HG03354 (cell line): ENCODE measurements around the gene MCTP2.
A peak's percentile ranks its signal among the peaks of the same experiment; 100 is the strongest.
"Not testable (repeated sequence)": the region's sequence is repeated elsewhere in the genome, so short reads cannot be mapped to it uniquely, and the experiment has no call there.

ENCODE experiments used
- ATAC-seq: cut with Tn5 transposase; IDR thresholded peaks from one replicate; pipeline ENCODE4 v1.9.1; 2021; ENCODE audit warnings: mild to moderate bottlenecking; ENCODE audit not compliant: unreplicated experiment, poor library complexity, severe bottlenecking

The MCTP2 gene

DNA sequence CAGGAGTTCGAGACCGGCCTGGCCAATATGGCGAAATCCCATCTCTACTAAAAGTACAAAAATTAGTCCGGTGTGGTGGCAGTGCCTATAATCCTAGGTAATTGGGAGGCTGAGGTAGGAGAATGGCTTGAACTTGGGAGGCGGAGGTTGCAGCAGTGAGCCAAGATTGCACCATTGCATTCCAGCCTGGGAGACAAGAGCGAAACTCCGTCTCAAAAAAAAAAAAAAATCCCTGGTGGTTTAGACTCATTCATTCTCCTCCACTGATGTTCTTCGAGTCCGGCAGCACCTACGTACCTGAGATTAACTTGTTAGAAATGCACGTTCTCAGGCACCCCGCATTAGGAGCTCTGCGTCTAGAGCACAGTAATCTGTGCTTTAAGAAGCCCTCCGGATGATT, 3.7 kb downstream of the MCTP2 start:
- ATAC-seq, result no peak

DNA sequence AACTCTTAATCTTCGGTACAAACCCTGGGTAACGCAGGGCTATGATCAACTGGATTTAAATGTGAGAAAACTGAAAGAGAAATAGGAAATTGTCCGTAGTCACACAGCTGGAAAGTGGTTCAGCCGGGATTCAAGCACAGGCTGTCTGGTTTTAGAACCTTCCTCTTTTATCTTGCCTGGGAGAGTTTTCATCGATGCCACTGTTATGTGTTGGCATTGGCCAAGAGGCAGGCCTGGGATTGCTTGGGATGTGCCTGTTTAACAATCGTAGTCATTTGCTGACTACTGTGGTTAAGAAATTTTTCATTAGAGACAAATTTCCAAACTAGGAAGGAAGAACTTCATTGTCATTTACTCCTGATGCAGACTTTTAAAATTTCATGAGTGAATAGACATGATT, 4.3 kb downstream of the MCTP2 start:
- ATAC-seq, result no peak

- no peak for ATAC-seq
Observed at GRCh38 chr15:94236608-94237007, 5.2 kb downstream of the MCTP2 start.

GRCh38 chr15:94237903-94238302, 6.5 kb downstream of the MCTP2 start:
- no peak for ATAC-seq

- peak; percentile 81 for ATAC-seq
Observed at GRCh38 chr15:94238539-94239118, 7.3 kb downstream of the MCTP2 start.

DNA sequence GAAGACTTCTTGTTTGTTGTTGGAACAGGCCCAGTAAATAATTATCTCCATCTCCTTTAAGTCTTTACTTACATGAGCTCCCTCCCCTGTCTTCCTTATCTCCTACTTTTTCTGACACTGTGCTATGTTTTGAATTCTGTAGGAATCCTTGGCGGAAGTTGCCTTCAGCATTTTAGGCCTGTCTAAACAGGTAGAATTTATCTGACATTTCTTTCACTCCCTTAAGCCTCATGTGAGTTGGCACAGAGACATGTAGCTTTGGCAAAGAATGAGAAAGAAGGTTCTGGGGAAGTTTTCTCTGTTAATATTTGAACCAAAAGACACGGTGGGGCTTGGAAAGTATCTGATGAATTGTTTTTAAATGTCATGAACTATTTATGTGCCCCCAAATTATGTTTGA, 8.1 kb downstream of the MCTP2 start:
- ATAC-seq, result no peak

DNA sequence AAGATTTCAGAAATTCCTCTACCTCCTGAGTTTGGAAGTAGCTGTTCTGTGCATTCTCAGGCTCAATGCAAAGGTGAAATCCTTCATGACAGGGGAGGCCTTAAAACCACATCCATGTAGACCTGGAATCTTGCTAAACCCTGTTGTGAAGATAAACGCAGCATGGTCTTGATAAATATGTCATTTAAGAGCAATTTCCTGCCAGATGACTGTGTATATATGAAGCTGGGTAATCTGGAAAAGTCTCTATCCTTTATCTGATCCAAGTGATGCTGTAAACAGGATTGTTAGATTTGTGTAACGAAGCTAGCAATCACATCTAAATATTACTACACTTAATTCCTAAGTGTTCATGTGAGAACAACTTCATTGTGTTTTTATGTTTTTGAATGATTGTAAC, 9.1 kb downstream of the MCTP2 start:
- ATAC-seq, result no peak

DNA sequence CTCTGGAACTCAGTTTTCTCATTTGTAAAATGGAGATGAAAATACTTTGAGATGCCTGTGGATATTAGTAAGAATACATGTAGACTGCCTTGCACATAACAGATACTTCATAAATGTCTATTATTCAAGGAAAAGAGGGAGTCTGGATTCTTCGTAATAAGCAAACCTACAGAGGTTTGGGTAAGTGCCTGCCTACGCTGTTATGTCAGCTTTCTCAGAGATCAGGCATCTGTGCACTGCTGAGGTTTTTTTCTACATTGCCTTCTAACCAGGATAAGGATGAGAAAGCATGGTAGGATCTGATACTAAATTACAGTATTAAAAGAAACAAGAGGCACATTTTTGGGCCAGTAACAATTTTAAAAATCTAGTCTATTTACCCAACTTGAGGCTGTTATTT, 10.9 kb downstream of the MCTP2 start:
- ATAC-seq, result no peak

GRCh38 chr15:94243003-94243402, 11.6 kb downstream of the MCTP2 start:
- not testable (repeated sequence) for ATAC-seq

DNA sequence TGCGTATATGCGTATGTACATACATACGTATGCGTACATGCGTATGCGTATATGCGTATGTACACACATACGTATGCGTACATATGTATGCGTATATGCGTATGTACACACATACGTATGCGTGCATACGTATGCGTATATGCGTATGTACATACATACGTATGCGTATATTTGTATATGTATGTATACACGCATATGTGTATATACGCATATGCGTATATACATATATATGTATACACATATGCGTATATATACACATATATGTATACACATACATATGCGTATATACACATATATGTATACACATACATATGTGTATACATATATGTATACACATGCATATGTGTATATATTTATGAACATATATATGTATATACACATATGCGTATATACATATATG, 12.1 kb downstream of the MCTP2 start:
- ATAC-seq, result no peak

GRCh38 chr15:94246016-94246415, 14.7 kb downstream of the MCTP2 start:
- ATAC-seq, result peak; percentile 54

DNA sequence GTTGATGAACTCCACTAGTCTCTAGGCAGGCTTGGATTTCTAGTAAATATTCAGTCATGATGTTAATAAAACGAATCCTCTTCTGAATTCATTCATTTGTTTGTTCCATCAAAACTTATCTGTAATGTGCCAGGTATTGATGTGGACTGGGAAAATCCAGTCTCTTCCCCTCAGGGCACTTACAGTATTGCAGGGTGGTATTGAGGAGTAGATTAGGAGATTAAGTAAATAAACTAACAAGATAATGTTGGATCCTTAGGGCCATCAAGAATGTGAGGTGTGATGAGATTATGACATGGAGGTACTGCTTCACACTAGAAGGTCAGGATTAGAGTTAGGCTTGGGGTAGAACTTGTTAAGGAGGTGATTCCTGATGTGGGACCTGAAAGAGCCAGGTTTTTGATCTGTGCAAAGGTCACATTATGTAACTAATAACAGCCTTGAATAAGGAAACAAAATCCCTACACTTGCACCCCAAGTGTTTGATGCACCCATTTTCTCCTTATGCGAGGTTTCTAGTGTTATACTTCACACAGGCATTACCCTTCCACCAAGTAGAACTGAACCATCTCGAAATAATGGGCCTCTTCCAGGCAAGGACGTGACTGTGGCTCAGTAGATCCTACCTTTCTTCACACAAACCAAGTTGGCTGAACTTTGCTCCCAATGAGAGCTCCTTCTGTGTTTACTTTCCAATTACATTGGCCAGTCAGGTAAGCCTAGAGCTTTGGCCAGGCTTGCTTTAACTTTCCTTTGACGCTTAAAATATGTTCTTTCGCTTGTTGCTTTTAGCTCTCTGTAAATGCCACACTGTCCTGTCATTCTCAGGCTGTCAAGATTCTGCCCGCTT, 16.7 kb downstream of the MCTP2 start:
- ATAC-seq, result no peak

DNA sequence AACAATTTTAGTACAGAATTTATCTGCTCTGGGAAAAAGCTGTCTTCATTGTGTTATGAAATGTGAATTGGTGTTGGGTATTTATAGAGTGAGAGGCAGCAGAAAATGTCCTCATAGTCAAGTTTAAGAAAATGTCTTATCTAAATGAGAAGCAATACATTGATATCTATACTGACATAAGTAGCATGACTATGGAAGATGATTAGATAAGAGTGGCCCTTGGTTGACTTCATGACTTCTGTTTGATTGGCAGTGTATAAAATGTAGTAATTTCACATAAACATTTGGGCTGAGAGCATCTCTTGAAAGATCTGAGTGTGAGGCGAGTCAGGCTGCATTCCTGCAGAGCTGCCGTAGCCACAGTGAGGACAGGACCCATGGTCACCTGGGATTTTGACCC, 19.4 kb downstream of the MCTP2 start:
- no peak for ATAC-seq

GRCh38 chr15:94252223-94252766, 20.9 kb downstream of the MCTP2 start:
- ATAC-seq, result no peak

DNA sequence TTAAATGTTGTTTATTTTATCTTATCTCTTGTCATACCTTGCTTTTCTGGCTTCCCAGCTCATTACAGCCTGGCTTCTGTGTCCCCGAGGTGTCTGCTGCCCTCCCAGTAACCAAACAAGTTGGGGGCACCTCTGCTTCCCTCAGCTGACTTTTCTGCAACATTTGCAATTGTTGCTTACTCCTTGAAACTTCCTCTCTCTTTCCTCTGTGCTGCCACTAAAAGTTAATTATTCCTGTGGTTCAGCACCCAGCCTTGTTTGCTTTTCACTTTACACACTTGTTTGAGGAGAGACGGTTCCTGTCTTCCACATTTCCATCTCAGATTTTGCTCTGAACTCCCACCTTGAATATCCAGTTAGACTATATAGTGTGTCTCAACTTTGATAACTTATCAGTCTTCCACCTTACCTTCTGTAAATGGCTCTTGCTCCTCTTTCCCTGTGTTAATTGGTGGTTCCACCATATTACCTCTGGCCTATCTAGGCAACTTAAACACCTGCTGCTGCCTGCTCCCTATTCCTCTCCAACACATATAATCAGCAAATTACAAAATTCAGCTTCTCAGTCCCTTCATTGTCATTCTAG, 21.6 kb downstream of the MCTP2 start:
- ATAC-seq, result peak; percentile 4

DNA sequence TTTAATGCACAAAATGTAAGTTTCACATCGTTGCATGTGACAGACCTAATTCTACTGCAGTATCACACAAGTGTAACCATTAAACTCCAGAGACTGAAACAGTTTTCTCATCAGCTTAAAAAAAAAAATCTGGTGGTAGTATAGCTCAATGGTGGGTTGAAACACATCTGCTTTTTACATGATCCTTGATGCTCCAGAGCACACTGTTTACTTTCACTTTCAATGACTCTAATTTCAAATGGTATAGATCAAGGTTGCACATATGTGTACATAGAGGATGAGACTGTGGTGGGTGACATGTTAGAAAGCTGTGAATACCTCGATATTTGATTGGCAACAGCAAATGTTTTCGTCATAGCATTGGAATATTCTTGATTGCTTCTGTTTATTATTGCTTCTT, 22.4 kb downstream of the MCTP2 start:
- peak; percentile 63 for ATAC-seq

DNA sequence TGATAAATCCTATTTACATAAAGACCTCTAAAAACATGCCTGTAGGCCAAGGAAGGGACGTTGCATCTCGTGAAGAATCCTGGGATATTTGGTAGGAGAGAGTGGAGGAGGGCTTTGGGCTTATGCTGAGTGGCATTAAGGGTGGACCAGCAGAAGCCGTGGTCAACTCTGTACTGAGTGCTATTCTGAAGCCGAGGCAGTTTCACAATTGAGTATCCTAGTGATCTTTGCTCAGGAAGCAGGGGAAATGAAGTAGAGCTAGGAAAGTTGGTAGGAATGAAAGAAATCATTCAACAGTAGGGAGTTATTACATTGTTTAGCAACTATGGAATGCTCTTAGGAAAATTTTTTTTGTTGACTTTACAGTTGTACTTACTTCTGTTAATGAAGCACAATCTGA, 24.2 kb downstream of the MCTP2 start:
- no peak for ATAC-seq

GRCh38 chr15:94256511-94256910, 25.1 kb downstream of the MCTP2 start:
- ATAC-seq, result no peak

GRCh38 chr15:94257776-94258175, 26.4 kb downstream of the MCTP2 start:
- peak; percentile 9 for ATAC-seq

- peak; percentile 70 for ATAC-seq
Observed at GRCh38 chr15:94258246-94258645, 26.9 kb downstream of the MCTP2 start.
